ENCODE measurements around the gene DCP1A.

- TF ChIP-seq TAF1 (IDR thresholded peaks at IDR 0.05; ENCODE audit: borderline replicate concordance, low read depth, low read length) (no peak), POLR2AphosphoS5 (IDR thresholded peaks at IDR 0.05; ENCODE audit: low read depth, low read length) (no peak)
Observed at GRCh38 chr3:53328746-53329145, 18.6 kb downstream of the DCP1A start.
